ENCODE data around the gene EEF1B2.

- TF ChIP-seq CTCF (IDR thresholded peaks at IDR 0.05; ENCODE audit: low read depth, low read length) (no peak), POLR2A (IDR thresholded peaks at IDR 0.05; ENCODE audit: extremely low read depth, insufficient read length) (no peak), MAX (IDR thresholded peaks at IDR 0.05; ENCODE audit: low read depth, low read length) (no peak), MYC (IDR thresholded peaks at IDR 0.05; ENCODE audit: low read depth, low read length) (no peak)
Observed at GRCh38 chr2:206115026-206115578, 44.6 kb upstream of the EEF1B2 start.
